Esophagus muscularis mucosa (tissue), 4 donors: ENCODE data around the gene GBF1. TPM values are rescaled to one million over a fixed set of nuclear protein-coding genes. Genes with fewer than 3 reads are reported as not detected.
A peak's percentile ranks its signal among the peaks of the same experiment; 100 is the strongest.
"Not testable (repeated sequence)": the region's sequence is repeated elsewhere in the genome, so short reads cannot be mapped to it uniquely, and the experiment has no call there.

Experiments used
- DNase-seq: peaks from one replicate; pipeline ENCODE4 v3.0.0-alpha.2; 2017; ENCODE audit errors: extremely low spot score
- H3K27ac ChIP-seq, 4 donors: fragments of 200-600 bp; sonication (generic); replicated peaks in 1 of 4; 1 replicate in 3 of 4; 2 replicates in 1 of 4; pipeline ENCODE4 v1.5.1; 2016 to 2019; ENCODE audit warnings: mild to moderate bottlenecking in 1 of 4
- H3K27me3 ChIP-seq, 4 donors: fragments of 200-600 bp; sonication (generic); one replicate each; pipeline versions ENCODE4 v1.5.1 to v1.6.0; 2016 to 2019
- H3K36me3 ChIP-seq, 4 donors: fragments of 200-600 bp; sonication (generic); one replicate each; pipeline ENCODE4 v1.5.1; 2016 to 2019
- H3K4me1 ChIP-seq, 4 donors: fragments of 200-600 bp; sonication (generic); one replicate each; pipeline ENCODE4 v1.5.1; 2016 to 2019
- H3K4me3 ChIP-seq, 4 donors: fragments of 200-600 bp; sonication (generic); 1 replicate in 2 of 4; 2 replicates in 2 of 4; pipeline ENCODE4 v1.5.1; 2016 to 2019; ENCODE audit warnings: mild to moderate bottlenecking in 4 of 4, moderate library complexity in 1 of 4
- H3K9me3 ChIP-seq, 4 donors: fragments of 200-600 bp; sonication (generic); 1 replicate in 3 of 4; 2 replicates in 1 of 4; pipeline ENCODE4 v1.5.1; 2016 to 2019
- EP300 ChIP-seq: sonication (generic); formaldehyde crosslinking; IDR thresholded peaks from one replicate; pipeline ENCODE4 v1.6.1; 2017; ENCODE audit warnings: antibody characterized with exemption
- POLR2A ChIP-seq: fragments of 450-650 bp; IDR thresholded peaks from one replicate; pipeline ENCODE4 v1.6.1; 2017; ENCODE audit warnings: antibody characterized with exemption, moderate library complexity, mild to moderate bottlenecking, low read depth
- POLR2AphosphoS5 ChIP-seq, 2 donors: sonication (generic); formaldehyde crosslinking; IDR thresholded peaks; one replicate each; pipeline ENCODE4 v1.6.1; 2017; ENCODE audit warnings: antibody characterized with exemption in 2 of 2
- WGBS: methylation state at CpG from one replicate; pipeline ENCODE4 v1.1.5; 2018; 5-methylcytosine and 5-hydroxymethylcytosine counted together
- intact Hi-C: fragments of 100-400 bp; cut with DNase I; formaldehyde crosslinking; loops from one replicate; pipeline ENCODE4 v1.15.1; 2023
- total RNA-seq, 4 donors: library from RNA; depleted of rRNA; stranded (reverse); fragments of >200 nt; gene quantifications; one replicate each; pipeline versions ENCODE4 v1.1.0 to v1.2.1, GENCODE V29; 2016
- TF ChIP-seq, protein P1 (sequence below), 3 experiments: fragments of 200-600 bp in 2 of 3; fragments of 450-650 bp in 1 of 3; sonication (generic) in 2 of 3; IDR thresholded peaks; one replicate each; pipeline ENCODE4 v1.5.1; 2017 to 2019; ENCODE audit warnings: antibody characterized with exemption in 3 of 3, mild to moderate bottlenecking in 2 of 3, moderate library complexity in 1 of 3

Gene GBF1
- total RNA-seq, 4 donors from 2014 or later, result 33.1 to 52.4 (median 40.0) TPM

DNA sequence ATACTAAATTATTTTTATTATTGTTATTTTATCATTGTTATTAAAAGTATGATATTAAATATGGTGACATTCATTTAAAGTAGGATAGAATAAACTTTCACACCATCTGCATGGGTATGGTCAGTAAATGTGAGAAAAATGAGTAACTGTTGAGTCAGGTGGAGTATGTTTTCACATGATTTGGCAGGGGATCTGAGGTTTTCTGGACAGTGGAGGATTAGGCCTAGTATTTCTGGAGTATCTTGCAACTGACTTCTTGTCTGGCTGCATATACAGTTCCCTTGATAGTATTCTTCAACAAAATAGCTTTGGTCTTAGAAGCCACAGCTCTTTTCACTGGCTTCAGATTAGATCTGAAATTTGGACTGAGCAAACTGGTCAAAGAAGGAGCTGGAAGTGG is 54.5 kb downstream of the GBF1 start:
- intact Hi-C loops, result no loop called here
- no peak for DNase-seq
- Histone ChIP-seq H3K4me3 (no peak overlapping the region), H3K27me3 (no peaks in the 10 kb centered on the region), H3K9me3 (no peaks in the 10 kb centered on the region), H3K27ac (peak overlapping the region in 2 of 4 donors; percentile 4 to 13), H3K4me1 (peaks cover 11 to 20% (median 14%) of the 10 kb centered on the region in 4 donors), H3K36me3 (no peaks in the 10 kb centered on the region)
- no peak for TF ChIP-seq POLR2AphosphoS5 (IDR thresholded peaks at IDR 0.05)
- TF ChIP-seq, protein P1, sequence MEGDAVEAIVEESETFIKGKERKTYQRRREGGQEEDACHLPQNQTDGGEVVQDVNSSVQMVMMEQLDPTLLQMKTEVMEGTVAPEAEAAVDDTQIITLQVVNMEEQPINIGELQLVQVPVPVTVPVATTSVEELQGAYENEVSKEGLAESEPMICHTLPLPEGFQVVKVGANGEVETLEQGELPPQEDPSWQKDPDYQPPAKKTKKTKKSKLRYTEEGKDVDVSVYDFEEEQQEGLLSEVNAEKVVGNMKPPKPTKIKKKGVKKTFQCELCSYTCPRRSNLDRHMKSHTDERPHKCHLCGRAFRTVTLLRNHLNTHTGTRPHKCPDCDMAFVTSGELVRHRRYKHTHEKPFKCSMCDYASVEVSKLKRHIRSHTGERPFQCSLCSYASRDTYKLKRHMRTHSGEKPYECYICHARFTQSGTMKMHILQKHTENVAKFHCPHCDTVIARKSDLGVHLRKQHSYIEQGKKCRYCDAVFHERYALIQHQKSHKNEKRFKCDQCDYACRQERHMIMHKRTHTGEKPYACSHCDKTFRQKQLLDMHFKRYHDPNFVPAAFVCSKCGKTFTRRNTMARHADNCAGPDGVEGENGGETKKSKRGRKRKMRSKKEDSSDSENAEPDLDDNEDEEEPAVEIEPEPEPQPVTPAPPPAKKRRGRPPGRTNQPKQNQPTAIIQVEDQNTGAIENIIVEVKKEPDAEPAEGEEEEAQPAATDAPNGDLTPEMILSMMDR (IDR thresholded peaks at IDR 0.05), result no peak
- TF ChIP-seq POLR2A, result no peak
- no peak for TF ChIP-seq EP300

DNA sequence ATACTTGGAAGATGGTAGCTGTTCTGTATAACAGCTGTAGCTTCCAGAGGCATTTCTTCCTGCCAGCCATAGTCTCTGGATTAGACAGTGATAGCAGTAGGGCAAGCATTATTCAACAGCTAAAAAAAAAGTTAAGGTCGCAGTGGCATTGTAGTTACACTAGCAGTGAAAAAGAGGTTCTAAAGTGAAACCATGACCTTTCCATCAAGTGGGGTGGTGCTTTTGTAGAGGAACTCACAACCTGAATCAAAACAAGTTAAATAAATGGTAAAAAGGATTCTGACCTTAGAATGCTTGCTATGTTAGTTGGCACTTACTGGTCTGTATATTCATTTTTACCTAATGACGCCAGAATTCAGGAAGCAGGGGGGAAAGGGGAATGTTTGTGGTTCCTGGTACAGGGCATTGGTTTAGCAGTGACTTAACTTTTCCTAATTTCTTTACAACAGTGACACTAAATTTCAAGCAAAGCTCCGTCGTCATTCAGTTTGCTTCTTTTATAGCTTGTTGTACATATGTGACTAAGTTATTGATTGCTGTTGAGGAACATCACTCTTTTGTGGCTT is 55.0 kb downstream of the GBF1 start:
- 54% methylated on average over 4 of the region's 4 CpGs for WGBS
- Histone ChIP-seq H3K27me3 (no peaks in the 10 kb centered on the region), H3K36me3 (no peaks in the 10 kb centered on the region), H3K4me3 (no peak overlapping the region), H3K9me3 (no peaks in the 10 kb centered on the region), H3K4me1 (peaks cover 11 to 18% (median 14%) of the 10 kb centered on the region in 4 donors), H3K27ac (peak overlapping the region in 2 of 4 donors; percentile 4 to 13)
- DNase-seq, result no peak
- no peak for TF ChIP-seq POLR2A
- no peak for TF ChIP-seq POLR2AphosphoS5 (IDR thresholded peaks at IDR 0.05)
- TF ChIP-seq EP300, result no peak
- TF ChIP-seq, protein P1 (IDR thresholded peaks at IDR 0.05), result no peak
- intact Hi-C loops, result no loop called here

DNA sequence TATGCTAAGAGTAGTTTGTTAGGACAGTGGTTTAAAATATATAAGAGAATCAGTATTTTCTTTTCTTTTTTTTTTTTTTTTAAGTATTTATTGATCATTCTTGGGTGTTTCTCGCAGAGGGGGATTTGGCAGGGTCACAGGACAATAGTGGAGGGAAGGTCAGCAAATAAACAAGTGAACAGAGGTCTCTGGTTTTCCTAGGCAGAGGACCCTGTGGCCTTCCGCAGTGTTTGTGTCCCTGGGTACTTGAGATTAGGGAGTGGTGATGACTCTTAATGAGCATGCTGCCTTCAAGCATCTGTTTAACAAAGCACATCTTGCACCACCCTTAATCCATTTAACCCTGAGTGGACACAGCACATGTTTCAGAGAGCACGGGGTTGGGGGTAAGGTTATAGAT is 55.6 kb downstream of the GBF1 start:
- H3K4me1 ChIP-seq, result peaks cover 11 to 18% (median 14%) of the 10 kb centered on the region in 4 donors
- intact Hi-C loops, H3K27me3 ChIP-seq, H3K9me3 ChIP-seq, H3K4me3 ChIP-seq, H3K27ac ChIP-seq, H3K36me3 ChIP-seq, DNase-seq: not testable (repeated sequence)
- 90% methylated on average over 2 of the region's 3 CpGs for WGBS

DNA sequence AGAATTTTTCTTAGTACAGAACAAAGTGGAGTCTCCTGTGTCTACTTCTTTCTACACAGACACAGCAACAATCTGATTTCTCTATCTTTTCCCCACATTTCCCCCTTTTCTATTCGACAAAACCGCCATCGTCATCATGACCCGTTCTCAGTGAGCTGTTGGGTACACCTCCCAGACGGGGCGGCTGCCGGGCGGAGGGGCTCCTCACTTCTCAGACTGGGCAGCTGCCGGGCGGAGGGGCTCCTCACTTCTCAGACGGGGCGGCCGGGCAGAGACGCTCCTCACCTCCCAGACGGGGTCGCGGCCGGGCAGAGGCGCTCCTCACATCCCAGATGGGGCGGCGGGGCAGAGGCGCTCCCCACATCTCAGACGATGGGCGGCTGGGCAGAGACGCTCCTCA is 56.0 kb downstream of the GBF1 start:
- 96% methylated on average over 9 of the region's 25 CpGs for WGBS
- intact Hi-C loops, result not testable (repeated sequence)

DNA sequence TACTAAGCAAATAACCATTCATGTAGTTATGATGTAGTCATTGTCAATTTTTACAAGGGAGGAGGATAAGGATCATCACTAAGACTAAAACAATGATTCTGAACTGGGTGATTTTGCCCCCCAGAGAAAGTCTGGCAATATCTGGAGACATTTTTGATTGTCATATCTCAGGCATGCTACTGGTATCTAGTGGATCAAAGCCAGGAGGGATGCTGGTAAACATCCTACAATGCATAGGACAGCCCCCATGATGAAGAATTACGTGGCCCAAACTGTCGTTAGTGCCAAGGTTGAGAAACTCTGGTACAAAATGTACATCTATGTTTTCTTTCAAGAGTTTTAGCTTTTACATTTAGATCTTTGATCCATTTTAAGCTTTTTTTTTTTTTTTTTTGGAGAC is 57.3 kb downstream of the GBF1 start:
- Histone ChIP-seq H3K4me3 (no peak overlapping the region), H3K27ac (no peak overlapping the region), H3K36me3 (no peaks in the 10 kb centered on the region), H3K27me3 (no peaks in the 10 kb centered on the region), H3K4me1 (peaks cover 20 to 23% (median 22%) of the 10 kb centered on the region in 4 donors), H3K9me3 (no peaks in the 10 kb centered on the region)
- TF ChIP-seq, protein P1 (IDR thresholded peaks at IDR 0.05), result no peak
- TF ChIP-seq POLR2A (no peak), POLR2AphosphoS5 (IDR thresholded peaks at IDR 0.05) (no peak), EP300 (no peak)
- WGBS, result 96% methylated on average over 2 of the region's 2 CpGs
- no peak for DNase-seq
- intact Hi-C loops, result no loop called here

More for the DNA sequence above, 56.0 kb downstream of the GBF1 start:
- not testable (repeated sequence) for H3K27me3 ChIP-seq, H3K36me3 ChIP-seq, H3K9me3 ChIP-seq, DNase-seq, H3K27ac ChIP-seq, H3K4me3 ChIP-seq
- peaks cover 15 to 18% (median 15%) of the 10 kb centered on the region in 4 donors for H3K4me1 ChIP-seq

DNA sequence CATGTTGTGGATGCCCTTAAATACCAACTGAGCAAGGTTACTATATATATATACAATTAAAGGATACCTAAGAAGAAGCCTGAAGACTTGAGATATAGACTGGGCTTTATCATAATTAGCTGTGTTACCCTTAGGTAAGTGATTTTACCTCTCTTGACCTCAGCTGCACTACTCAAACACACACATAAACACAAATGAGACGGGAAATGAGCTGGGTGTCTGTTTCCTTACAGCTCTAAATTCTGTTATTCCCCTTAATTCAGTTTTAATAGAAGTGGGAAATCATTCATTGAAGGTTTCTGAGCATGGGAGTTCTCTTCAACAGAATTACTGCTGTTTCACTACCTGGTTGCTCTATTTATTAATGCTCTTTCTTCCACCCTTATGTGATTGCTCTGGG is 60.7 kb downstream of the GBF1 start:
- Histone ChIP-seq H3K4me1 (peaks cover 18 to 23% (median 21%) of the 10 kb centered on the region in 4 donors), H3K9me3 (no peaks in the 10 kb centered on the region), H3K4me3 (no peak overlapping the region), H3K27ac (no peak overlapping the region), H3K27me3 (no peaks in the 10 kb centered on the region), H3K36me3 (no peaks in the 10 kb centered on the region)
- TF ChIP-seq, protein P1 (IDR thresholded peaks at IDR 0.05), result no peak
- TF ChIP-seq POLR2AphosphoS5 (IDR thresholded peaks at IDR 0.05) (no peak), EP300 (no peak), POLR2A (no peak)
- intact Hi-C loops, result no loop called here
- DNase-seq, result no peak
- WGBS, result 82% methylated on average over 1 of the region's 1 CpG
